ENCODE results near the gene EEF1G. TPM values are rescaled to one million over a fixed set of nuclear protein-coding genes. Genes with fewer than 3 reads are reported as not detected.
"Not testable (repeated sequence)": the region's sequence is repeated elsewhere in the genome, so short reads cannot be mapped to it uniquely, and the experiment has no call there.

EEF1G gene
- total RNA-seq, 2 experiments from 2014 or later: 1,925 to 1,979 TPM

- no peak for TF ChIP-seq CTCF (IDR thresholded peaks at IDR 0.05)
- ATAC-seq (peak; percentile 4), DNase-seq (peak; percentile 28)
- no peaks in the 10 kb centered on the region for H3K27me3 Mint-ChIP-seq
- ChIA-PET POLR2A (interaction anchor here (0.6 to 11.0 kb wide), 23 partner anchors 9 to 281 kb away, joined by 3 to 156 read pairs (median 4); partner anchors contain the start of genes C11orf98, CSKMT, INTS5 and LBHD1), CTCF (interaction anchor here (0.7 to 4.0 kb wide), 11 partner anchors 9 to 180 kb away, joined by 3 to 14 read pairs (median 4); partner anchors contain the start of genes MTA2 and TUT1)
- intact Hi-C loops (cut with micrococcal nuclease): no loop called here
- peaks cover 42% of the 10 kb centered on the region for H3K4me1 Mint-ChIP-seq (ENCODE audit: low read depth)
- peak overlapping the region; percentile 97 for H3K27ac Mint-ChIP-seq
- H3K4me3 Mint-ChIP-seq: peak overlapping the region; percentile 96
- H3K9me3 Mint-ChIP-seq: no peaks in the 10 kb centered on the region
- H3K36me3 Mint-ChIP-seq (ENCODE audit: low read depth): peaks cover 63% of the 10 kb centered on the region
Observed at GRCh38 chr11:62574363-62575071, 826 bp upstream of the EEF1G start.

GRCh38 chr11:62573006-62573591, 592 bp downstream of the EEF1G start:
- no peak for TF ChIP-seq CTCF (IDR thresholded peaks at IDR 0.05)
- ChIA-PET POLR2A (interaction anchor here (1.0 to 11.0 kb wide), 14 partner anchors 12 to 282 kb away, joined by 3 to 156 read pairs (median 6); partner anchors contain the start of genes C11orf98, CSKMT and TUT1), CTCF (interaction anchor here (1.0 to 4.0 kb wide), 11 partner anchors 13 to 179 kb away, joined by 3 to 14 read pairs (median 5); partner anchors contain the start of gene TUT1)
- H3K4me1 Mint-ChIP-seq (ENCODE audit: low read depth): peaks cover 51% of the 10 kb centered on the region
- intact Hi-C loops (cut with micrococcal nuclease): no loop called here
- peak overlapping the region; percentile 97 for H3K27ac Mint-ChIP-seq
- DNase-seq (peak; percentile 34), ATAC-seq (no peak)
- H3K9me3 Mint-ChIP-seq: no peaks in the 10 kb centered on the region
- peak overlapping the region; percentile 96 for H3K4me3 Mint-ChIP-seq
- peaks cover 70% of the 10 kb centered on the region for H3K36me3 Mint-ChIP-seq (ENCODE audit: low read depth)
- no peaks in the 10 kb centered on the region for H3K27me3 Mint-ChIP-seq

GRCh38 chr11:62572431-62572830, 1.3 kb downstream of the EEF1G start:
- Mint-ChIP-seq H3K36me3 (ENCODE audit: low read depth) (peaks cover 71% of the 10 kb centered on the region), H3K4me1 (ENCODE audit: low read depth) (peaks cover 53% of the 10 kb centered on the region), H3K27me3 (no peaks in the 10 kb centered on the region), H3K27ac (peak overlapping the region; percentile 97), H3K4me3 (peak overlapping the region; percentile 96), H3K9me3 (no peaks in the 10 kb centered on the region)
- TF ChIP-seq CTCF (IDR thresholded peaks at IDR 0.05): no peak
- ChIA-PET CTCF (interaction anchor here (1.2 to 4.0 kb wide), 6 partner anchors 12 to 148 kb away, joined by 3 to 14 read pairs (median 4); no protein-coding TSS in a partner anchor), POLR2A (interaction anchor here (0.6 to 11.0 kb wide), 7 partner anchors 16 to 269 kb away, joined by 3 to 156 read pairs (median 3); partner anchors contain the start of gene TUT1)
- intact Hi-C loops (cut with micrococcal nuclease): no loop called here
- no peak for DNase-seq
- no peak for ATAC-seq

GRCh38 chr11:62571493-62571892, 2.2 kb downstream of the EEF1G start:
- DNase-seq; H3K27me3 Mint-ChIP-seq; H3K9me3 Mint-ChIP-seq; ATAC-seq; intact Hi-C loops (cut with micrococcal nuclease): not testable (repeated sequence)
- Mint-ChIP-seq H3K4me3 (peak overlapping the region; percentile 96), H3K27ac (peak overlapping the region; percentile 97), H3K36me3 (ENCODE audit: low read depth) (peaks cover 75% of the 10 kb centered on the region), H3K4me1 (ENCODE audit: low read depth) (peaks cover 62% of the 10 kb centered on the region)
- ChIA-PET POLR2A (interaction anchor here (0.7 to 11.0 kb wide), 4 partner anchors 15 to 156 kb away, joined by 4 to 156 read pairs (median 10); partner anchors contain the start of genes HNRNPUL2, LBHD1, TUT1 and UQCC3), CTCF (interaction anchor here (2.0 to 4.9 kb wide), 3 partner anchors 11 to 147 kb away, joined by 8 to 29 read pairs (median 25); partner anchors contain the start of gene TUT1)

GRCh38 chr11:62570903-62571302, 2.8 kb downstream of the EEF1G start:
- ChIA-PET CTCF (interaction anchor here (0.6 to 4.9 kb wide), 4 partner anchors 11 to 146 kb away, joined by 3 to 29 read pairs (median 16); partner anchors contain the start of gene TUT1), POLR2A (interaction anchor here (0.6 to 11.0 kb wide), 9 partner anchors 14 to 275 kb away, joined by 3 to 156 read pairs (median 4); partner anchors contain the start of genes AHNAK, HNRNPUL2, LBHD1 and TUT1)
- H3K9me3 Mint-ChIP-seq; DNase-seq; H3K27me3 Mint-ChIP-seq; intact Hi-C loops (cut with micrococcal nuclease); ATAC-seq: not testable (repeated sequence)
- peak overlapping the region; percentile 96 for H3K4me3 Mint-ChIP-seq
- peaks cover 65% of the 10 kb centered on the region for H3K4me1 Mint-ChIP-seq (ENCODE audit: low read depth)
- peaks cover 81% of the 10 kb centered on the region for H3K36me3 Mint-ChIP-seq (ENCODE audit: low read depth)
- peak overlapping the region; percentile 97 for H3K27ac Mint-ChIP-seq
